HG02840 (cell line): Measurements from ENCODE around the gene ADGRG7.

Experiments used
- ATAC-seq: cut with Tn5 transposase; IDR thresholded peaks from one replicate; pipeline ENCODE4 v1.9.1; 2021; ENCODE audit warnings: mild to moderate bottlenecking, moderate library complexity, moderate number of reproducible peaks; ENCODE audit not compliant: unreplicated experiment, low FRiP score

ADGRG7 gene

DNA sequence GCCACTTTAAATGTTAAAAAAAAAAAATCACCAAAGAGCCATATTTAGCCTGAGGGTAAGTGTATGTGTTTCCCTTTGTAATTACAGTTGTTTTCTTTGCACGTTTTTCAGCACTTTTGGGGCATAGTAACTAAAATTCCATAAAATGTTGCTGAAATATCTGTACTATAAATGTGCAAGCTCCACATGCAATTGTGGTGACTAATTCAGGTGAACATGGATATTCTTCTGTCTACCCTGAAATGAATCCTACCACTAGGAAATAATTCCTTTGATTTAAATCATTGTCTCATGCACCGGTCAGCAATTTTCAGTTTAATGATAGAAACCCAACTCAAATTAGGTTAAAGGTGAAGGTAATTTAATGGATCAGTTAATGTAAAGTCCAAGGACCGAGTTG lies 86.8 kb downstream of the ADGRG7 start:
- ATAC-seq, result no peak

DNA sequence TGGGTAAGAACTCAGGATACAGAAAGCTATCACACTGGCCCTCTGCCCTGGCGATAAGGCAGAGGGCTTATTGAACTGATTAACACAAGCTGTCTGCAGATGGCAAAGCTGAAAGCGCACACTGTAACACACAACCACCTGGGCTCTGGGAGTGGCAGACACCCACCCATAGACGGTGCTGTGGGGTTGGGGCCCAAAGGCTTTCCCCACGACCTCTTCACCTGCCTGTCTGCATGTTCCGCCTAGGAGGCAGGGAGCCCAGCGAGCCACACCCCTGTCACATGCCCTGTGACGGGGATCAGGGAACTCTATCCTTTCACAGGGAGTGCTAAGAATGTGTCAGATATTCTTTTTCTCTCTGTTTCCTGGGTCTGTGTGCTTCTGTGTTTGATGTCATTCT lies 87.8 kb downstream of the ADGRG7 start:
- no peak for ATAC-seq

DNA sequence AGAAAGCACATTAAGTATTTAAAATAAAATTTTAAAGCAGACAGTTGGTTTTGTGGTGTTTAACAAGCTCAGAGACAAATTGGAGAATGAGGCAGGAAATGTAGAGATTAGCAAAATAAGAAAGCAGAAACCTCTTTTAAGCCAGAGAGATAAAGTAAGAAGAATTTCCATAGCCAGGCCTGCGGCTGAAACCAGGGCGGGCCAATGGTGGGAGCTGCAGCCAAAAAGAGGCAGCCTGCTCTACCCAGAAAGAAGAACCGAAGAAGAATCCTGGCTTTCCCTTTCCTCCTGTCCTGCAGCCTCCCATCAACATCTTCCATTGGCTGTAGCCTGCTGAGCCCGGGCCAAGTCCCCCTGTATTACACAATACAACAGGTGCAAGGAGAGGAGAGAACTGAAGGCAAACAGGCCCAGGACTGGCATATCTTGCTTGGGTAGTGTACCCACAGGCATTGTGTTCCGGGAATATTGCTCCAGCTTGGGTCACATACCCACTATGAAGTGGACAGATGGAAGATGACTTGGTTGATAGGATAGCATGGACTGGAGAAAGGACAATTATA lies 88.4 kb downstream of the ADGRG7 start:
- ATAC-seq, result no peak

DNA sequence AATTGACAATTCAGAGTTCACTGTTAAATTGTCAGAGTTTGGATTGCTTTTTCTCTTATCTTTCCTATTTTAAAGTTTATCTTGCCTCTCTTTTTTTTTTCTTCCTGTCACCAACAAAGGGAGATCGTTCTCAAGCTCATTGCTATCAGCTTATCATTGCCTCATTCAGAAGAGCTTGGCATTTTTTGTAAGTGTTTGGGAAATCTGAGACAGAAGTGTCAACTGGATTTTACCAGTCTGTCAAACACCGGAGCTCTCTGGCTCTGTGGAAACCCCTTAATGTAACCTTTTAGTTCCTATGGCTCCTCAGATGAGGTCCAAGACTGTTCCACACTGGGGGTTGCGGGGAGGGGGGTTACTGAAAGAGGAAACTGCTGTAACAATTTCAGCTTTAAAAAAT lies 89.3 kb downstream of the ADGRG7 start:
- ATAC-seq, result no peak

DNA sequence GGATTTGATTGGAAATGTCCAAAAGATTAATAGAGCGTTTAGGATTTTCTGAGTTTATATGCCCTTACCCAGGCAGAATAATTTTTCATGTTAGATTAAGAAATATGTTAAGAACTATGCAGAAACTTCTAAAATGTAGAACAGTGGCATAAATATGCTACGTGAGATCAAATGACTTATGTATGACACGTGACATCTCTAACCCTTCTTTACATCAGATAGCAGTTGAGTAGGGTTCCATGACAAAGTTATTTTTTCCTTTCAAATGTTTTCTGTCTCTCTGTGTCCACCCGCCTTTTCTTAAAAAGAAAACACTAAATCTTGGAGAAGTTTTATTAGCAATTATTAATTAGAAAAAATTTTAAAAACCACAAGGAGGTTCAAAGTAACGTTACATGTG lies 91.3 kb downstream of the ADGRG7 start:
- no peak for ATAC-seq

DNA sequence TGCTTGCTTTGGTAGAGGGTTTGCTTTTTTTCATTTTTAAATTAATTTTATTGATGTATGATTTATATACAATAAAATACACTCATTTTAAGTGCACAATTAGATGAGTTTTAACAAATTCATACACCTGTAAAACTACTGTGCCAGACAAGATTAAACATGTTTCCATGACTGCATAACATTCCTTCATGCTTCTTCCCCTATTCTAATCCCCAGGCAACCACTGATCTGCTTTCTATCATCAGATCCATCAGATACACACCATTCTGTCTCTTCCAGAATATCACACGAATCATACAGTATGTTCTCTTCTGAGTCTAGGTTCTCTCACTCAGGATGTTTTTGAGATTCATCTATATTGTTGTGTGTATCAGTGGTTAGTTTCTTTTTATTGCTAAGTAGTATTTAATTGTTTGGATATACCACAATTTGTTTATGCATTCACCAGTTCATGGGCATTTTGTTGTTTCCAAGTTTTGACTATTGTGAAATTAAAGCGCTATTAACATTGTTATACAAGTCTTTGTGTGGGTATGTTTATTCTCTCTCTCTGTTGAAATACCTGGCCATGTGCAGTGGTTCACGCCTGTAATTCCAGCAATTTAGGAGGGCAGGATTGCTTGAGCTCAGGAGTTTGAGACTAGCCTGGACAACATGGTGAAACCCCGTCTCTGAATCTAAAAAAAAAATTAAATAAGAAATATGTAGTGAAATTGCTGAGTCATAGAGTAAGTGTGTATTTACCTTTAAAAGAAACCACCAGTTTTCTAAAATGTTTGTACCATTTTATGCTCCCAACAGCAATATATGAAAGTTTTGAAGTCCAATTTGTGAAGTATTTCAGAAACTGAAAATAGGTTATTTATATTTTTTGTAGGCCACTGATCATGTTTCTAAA lies 92.9 kb downstream of the ADGRG7 start:
- ATAC-seq, result no peak

DNA sequence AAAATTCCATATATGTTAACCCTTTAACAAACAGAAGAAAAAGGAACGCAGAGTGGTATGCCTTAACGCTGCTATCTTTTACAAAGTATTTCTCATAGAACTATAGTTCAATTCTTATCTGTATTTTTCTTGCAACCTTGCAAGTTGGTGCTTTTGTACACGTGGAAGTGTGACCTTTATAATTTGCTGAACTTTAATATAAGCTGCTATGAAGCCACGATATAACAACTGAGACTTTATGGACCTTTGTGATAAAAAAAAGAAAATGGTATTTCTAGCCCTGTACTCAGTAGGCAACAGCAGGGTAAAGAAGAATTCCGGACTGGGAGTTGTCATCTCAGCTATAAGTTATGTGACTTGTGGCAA lies 93.6 kb downstream of the ADGRG7 start:
- no peak for ATAC-seq

DNA sequence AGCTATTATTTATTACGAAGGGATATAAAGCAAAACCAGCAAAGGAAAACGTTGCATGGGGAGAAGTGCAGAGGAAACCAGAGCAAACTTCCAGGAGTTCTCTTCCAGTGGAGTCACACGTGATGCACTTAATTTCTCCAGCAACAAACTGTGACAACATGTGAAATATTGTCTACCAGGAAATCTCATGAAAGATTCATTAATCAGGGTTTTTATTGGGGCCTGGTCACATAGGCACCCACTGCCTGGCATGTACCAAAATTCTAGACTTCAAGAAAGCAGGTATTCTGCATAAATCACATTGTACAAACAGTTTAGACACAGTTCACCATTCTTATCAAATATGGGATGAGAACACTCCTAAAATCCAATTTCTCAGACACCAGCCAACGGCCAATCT lies 94.5 kb downstream of the ADGRG7 start:
- no peak for ATAC-seq

DNA sequence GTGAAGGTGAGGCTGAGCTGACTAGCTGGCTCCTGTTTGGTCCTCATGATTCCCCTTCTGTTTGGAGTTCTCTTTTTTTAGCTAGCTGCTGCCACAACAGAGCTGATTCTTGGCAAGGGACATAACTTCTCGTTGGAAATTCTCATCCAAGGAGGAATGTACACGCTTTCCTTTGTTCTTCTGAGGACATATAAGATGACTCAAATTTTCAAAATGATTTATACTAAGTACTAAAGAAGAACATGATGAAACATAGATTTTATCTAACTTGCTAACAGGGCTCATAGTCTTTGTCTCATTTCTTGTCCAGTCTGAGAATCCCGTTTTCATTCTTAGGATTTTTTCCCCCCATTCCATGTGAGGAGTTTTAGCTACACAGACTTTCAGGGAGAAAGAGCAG lies 97.0 kb downstream of the ADGRG7 start:
- no peak for ATAC-seq

DNA sequence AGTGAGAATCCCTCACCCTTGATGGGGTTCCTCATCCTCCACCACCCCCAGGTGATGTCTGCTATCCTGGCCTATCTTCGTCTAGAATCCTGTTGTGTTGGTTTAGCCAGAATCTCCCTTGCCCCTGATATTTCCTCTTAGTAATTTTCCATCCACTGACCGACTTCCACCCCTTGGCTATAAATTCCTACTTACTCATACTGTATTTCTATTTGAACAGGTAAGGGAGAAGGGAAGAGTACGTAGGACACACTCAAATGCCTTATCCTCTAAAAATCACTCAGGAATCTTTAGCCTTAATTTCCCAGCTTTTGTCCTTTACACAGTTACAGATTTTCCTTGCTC lies 99.2 kb downstream of the ADGRG7 start:
- ATAC-seq, result no peak

DNA sequence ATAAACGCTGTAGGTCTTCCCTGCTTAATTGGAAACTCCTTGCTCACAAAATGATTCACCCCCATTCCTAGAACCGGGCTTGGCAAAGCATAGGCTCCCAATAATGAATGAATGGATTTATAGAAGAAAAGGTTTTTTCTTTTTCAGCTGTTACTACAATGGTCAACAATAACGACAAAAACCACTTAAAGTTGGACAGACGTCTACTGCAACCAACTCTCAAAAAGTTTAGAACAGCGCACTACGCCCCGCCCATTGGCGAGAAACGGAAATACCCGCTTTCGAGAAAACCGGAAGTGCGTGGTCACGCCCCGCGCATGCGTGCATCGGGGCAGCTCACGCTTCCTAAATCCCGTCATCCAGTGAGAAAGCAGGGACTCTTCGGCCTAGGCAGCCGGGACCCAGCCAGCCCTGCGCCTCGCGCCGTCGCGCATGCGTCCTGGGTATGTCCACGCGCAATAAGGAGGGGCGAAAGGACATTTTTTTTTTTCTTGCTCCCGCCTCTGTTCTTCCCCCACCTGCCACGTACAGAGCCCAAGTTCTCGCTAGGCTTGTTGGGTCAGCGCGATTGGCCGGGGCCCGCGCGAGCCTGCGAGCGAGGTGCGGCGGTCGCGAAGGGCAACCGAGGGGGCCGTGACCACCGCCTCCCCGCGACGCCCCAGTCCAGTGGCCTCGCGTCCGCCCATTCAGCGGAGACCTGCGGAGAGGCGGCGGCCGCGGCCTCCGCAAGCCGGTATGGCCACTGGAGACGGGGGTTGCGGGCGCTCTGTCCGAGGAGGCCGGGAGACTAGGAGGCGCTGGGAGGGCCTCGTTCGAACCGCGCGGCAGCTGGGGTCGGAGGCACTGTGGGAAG lies 99.8 kb downstream of the ADGRG7 start, which contains the start of gene TFG:
TFG (plus strand) TSS at position 506 of the 853 bp plus-strand sequence. CDS start 4,192 bp downstream, outside the sequence.
- peak; percentile 97 for ATAC-seq

DNA sequence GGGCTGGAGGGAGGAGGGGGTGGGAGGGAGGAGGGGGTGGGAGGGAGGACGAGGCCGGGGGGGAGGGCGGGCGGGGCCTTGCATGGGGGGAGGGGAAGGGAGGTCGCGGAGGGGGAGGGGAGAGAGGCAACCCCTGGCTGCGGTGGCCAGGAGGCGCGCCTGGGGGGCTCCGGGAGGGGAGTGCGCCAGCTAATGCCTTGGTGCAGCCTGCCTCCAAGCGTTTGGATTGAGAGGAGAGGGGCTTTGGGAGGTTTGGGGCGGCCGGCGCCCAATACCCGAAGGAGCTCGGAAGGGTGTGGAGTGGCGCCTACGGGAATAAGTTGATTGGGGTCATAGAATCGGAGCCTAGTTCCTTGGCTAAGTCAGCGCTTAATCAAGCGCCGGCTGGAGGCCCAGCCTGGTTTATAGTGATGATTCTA lies 100.5 kb downstream of the ADGRG7 start:
- ATAC-seq, result no peak

DNA sequence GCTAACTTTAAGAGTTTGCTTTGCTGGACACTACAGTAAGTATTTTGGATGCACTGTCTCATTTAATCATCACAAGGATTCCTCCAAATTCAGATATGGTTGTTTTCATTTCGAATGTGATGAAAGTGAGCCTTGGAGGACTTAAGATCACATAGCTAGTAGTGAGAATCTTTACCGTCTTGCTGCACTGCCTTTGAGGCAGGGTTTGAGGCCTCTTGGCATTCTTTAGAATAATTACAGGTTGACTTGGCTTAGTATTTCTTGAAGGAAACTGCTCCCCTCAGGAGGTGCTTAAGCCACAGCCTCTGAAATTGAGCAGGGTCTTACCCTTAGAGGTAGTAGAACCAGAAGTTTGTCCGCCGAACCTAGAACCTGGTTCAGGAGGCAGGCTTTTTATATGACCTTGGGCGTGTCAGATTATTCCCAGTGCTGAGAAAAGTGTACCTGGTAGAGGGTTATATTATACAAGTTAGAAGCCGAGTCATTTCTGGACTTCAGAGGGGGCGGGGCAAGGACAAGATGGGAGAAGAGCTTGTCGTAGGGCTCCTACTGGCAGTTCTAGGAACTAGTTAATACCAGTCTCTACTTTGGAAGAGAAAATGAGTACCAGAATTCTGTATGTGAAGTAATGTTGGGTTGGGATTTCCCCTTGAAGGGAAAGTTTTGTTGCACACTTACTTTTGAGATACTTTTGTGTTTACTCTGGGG lies 101.0 kb downstream of the ADGRG7 start:
- ATAC-seq, result peak; percentile 30

DNA sequence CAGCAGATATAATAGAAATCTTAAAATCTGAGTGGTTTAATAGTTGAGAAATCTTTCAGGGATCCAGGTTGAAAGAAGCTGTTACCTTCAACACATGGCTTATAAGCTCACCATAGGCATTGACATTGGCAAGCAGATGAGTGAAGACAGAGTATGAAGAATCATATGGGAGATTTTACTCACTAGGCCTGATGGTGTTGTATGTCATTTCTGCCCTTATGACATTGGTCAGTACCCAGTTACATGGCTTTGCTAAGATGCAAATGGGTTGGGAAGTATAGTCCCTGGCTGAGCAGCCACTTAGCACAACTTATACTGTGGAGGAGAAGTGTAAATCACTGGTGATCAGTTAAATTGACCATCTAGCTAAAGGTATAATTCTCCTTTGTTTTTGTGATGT lies 105.8 kb downstream of the ADGRG7 start:
- ATAC-seq, result no peak

DNA sequence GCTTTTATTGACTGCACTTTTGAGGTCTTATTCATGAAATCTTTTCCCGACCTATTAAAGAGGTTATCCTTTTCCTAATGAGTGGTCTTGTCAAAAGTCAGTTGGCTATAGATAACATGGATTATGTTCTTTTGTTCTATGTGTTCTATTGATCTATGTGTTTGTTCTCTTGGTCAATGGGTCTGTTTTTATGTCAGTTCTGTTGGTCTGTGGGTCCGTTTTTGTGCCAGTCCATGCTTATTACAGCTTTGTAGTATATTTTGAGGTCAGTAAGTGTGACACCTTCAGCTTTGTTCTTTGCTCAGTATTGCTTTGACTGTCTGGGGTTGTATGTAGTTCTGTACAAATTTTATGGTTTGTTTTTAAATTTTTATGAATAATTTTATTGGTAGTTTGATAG lies 107.7 kb downstream of the ADGRG7 start:
- no peak for ATAC-seq

DNA sequence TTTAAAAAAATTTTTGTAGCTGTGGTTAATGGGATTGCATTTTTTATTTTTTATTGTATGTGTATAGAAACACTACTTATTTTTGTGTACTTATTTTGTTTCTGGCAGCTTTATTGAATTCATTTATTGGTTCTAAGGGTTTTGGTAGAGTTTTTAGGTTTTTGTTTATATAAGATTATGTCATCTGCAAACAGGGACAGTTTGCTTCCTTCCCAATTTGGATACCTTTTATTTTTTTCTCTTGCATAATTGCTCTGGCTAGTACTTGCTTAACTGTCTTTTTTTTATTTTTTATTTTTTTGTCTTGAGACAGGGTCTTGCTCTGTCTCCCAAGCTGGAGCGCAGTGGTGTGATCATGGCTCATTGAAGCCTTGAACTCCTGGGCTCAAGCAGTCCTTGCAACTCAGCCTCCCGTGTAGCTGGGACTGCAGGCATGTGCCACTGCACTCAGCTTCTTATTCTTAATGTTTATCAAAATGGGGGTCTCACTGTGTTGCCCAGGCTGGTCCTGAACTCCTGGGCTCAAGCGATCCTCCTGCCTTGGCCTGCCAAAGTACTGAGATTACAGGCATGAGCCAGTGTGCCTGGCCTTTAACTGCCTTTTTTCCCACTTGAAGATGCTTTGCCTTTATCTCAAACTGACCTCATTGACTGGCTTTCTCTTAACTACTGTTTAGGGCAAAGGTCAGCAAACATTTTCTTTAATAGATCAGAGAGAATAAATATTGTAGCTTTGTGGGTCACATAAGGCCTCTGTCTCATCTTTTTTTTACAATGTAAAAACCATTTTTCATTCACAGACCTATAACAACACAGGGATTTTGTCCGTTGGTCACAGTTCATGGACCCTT lies 108.5 kb downstream of the ADGRG7 start:
- ATAC-seq, result no peak

DNA sequence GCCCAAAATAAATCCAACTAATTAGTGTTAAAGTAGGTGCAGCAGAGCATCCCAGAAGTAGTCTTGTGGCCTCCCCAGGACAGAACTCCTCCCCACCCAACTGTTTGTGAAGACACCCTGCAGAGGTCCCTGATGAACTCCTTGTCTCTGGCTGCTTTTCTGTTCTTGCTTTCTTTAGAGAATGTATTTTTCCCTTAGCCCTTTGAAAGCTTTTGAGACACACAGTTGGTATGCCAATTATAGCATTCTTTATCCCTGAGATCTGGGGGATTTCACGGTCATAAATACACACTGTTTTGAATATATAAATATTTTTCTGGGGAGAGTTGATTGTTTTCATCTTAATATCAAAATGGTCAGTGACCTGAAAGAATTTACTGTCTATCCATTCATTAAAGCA lies 109.7 kb downstream of the ADGRG7 start:
- no peak for ATAC-seq

DNA sequence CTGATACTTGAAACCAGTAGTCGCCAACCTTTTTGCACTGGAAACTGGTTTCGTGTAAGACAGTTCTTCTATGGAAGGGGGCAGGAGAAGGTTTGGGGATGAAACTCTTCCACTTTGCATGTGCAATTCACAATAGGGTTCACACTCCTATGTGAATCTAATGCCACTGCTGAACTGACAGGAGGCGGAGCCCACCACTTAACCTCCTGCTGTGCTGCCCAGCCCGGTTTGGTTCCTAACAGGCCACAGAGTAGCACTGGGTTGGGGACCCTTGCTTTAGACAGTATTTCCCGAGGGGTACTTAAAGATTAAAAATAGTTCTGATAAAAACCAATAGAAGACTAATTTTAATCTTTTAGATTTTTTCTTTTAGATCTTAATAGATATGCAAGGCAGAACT lies 111.0 kb downstream of the ADGRG7 start:
- no peak for ATAC-seq

DNA sequence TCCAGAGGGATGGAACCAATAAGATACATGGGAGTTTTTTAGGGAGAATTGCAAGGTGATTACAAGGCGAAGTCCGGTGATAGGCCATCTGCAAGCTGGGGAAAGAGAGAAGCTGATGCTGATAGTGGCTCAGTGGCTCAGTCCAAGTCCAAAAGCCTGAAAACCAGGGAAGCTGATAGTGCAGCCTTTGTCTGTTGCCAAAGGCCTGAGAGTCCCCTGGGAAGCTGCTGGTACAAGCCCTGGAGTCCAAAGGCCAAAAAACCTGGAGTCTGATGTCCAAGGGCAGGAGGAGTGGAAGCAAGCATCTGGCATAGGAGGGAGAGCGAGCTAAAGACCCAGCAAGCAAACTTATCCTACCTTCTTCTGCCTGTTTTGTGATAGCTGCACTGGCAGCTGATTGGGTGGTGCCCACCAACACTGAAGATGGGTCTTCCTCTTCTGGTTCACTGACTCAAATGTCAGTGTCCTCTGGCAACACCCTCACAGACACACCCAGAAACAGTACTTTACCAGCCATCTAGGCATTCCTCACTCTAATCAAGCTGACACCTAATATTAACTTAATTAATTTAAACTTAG lies 116.6 kb downstream of the ADGRG7 start:
- no peak for ATAC-seq
